Fibroblast of gingiva (primary cell): Measurements from ENCODE around the gene VSIG1.
A peak's percentile ranks its signal among the peaks of the same experiment; 100 is the strongest.

ENCODE experiments used
- DNase-seq: peaks from one replicate; pipeline ENCODE4 v3.0.0-alpha.2; 2011; ENCODE audit warnings: low read depth

Gene VSIG1

DNA sequence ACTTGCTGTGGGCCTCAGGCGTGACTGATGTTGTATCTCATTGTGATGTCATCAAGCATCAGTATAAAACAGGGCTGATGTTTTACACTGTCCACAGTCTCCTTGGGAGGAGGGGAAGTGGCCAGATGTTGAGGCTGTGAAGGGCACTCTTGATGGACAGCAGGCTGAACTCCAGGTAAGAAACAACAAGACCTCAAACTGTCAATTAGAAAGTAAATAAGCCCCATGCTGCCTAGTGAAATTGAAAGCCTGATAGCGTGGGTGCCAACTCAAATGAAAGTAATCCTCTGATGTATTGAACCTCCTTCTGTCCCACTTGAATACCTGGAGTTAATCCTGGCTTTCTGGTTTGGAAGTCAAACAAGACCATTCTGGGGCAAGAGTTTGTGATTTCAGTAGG is 19.7 kb downstream of the VSIG1 start:
- DNase-seq: no peak

DNA sequence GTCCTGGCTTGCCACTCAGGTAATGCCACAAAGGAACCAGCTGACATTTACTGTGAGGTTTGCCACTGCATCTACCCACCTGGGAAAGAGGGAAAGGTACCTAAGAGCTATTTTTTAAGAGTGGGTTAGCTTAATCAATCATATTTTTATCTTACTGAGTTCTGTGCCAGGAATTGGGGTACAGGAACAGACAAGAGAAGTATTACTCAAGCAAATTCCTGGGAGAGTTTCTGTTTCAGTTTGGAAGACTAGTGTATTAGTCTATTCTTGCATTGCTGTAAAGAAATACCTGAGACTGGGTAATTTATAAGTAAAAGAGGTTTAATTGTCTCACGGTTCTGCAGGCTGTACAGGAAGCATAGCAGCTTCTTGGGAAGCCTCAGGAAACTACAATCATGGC is 23.3 kb downstream of the VSIG1 start:
- DNase-seq: no peak

DNA sequence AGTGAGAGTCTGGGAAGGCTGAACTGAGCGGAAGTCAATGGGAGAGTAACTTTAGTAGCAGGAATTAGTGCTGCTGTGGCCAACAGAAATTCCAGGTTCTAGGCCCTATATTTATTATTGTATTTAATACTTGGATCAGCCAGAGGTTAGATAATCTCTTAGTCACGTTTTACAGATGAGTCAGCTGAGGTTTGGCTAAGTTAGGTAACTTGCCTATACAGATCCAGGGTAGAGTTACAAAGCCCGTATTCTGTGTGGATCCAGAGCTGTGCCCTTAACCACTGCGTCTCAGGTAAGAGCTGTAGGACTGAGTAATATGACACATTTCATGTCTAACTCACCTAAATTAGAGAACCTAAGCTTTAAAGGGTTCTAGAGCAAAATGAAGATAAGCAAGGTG is 26.0 kb downstream of the VSIG1 start:
- peak; percentile 1 for DNase-seq

DNA sequence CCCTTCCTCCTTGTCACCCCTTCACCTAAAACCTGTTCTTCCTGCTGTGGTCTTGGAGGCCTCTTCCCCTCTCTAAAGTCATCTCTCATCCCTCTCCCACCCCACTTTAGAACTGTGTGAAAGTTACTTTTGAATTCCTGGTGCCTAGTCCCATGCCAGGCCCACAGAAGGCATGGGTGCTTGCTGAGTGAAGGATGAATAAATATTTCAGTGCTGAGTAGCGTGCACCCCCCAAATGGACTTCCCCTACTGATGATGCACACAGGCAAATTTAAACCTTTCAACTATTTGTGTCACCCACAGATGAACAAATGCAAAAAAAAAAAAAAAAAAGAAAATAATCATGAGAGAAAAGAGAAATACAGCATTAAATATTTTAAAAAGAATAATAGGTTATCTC is 26.7 kb downstream of the VSIG1 start:
- no peak for DNase-seq

DNA sequence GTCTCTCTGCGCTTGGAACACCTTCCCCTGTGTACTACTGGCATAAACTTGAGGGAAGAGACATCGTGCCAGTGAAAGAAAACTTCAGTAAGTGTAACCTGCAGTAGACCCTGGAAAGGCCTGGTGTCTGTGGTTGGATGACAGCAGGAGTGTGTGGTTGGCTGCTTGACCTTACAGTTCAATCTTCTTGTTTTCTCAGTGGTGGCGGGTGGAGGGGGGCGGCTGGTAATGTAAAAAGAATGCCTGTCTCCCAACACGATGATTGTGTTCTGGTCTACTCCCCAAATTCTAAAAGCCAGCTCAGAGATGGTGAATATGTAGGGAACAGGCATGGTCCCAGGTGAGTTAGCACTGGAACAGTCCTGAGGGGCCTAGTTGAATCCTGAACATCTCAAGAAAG is 27.9 kb downstream of the VSIG1 start:
- no peak for DNase-seq

DNA sequence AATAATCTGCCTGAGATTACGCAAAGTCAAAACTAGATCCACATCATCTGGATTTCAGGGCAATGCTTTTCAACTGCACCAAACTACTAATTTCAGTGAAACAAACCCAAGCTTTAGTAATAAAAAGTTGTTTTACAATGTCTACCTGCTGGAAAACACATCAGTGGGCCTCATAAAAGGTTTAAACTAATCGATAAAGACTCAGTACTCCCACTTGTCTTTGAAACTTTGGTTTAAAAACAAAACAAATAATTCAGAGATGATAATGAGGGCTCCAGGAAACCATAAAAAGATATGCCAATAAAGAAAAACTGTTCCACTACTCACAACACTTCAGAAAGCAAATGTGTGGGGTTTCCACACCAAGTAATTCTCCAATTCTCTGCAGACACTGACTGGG is 36.2 kb downstream of the VSIG1 start:
- no peak for DNase-seq

DNA sequence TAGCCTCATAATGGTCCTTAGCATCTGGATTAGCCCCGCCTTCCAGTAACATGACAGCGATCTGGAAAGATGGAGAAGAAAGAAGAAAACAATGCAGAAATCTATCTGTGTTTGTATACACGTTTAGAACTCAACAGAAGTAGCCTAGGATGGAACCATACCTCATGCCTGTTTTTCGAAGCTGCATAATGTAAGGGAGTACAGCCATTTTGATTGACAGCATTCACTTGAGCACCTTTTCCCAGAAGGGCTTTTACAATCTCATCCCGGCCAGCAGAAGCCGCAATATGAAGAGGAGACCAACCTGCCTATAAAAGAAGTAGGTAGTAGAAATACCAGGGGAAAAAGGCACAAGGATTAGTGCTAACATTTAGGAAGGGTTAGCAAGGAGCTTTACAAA is 42.9 kb downstream of the VSIG1 start:
- DNase-seq: no peak

DNA sequence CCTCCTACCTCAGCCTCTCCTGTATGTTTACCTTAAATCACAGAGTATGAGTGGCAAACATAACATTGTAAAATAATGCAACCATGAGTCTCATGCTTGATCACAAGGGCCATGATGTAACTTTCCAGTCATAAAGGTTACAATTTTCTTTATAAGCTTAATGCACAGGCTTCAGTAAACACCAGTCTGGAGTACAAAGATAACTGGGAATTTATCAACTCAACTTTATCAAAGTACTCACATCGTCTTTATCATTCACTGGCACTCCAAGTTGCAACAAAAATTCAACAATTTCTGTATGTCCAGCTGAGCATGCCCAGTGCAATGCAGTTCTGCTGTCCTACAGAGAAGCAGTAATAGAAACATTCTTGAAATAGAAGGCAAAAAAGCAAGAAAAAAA is 43.6 kb downstream of the VSIG1 start:
- no peak for DNase-seq

DNA sequence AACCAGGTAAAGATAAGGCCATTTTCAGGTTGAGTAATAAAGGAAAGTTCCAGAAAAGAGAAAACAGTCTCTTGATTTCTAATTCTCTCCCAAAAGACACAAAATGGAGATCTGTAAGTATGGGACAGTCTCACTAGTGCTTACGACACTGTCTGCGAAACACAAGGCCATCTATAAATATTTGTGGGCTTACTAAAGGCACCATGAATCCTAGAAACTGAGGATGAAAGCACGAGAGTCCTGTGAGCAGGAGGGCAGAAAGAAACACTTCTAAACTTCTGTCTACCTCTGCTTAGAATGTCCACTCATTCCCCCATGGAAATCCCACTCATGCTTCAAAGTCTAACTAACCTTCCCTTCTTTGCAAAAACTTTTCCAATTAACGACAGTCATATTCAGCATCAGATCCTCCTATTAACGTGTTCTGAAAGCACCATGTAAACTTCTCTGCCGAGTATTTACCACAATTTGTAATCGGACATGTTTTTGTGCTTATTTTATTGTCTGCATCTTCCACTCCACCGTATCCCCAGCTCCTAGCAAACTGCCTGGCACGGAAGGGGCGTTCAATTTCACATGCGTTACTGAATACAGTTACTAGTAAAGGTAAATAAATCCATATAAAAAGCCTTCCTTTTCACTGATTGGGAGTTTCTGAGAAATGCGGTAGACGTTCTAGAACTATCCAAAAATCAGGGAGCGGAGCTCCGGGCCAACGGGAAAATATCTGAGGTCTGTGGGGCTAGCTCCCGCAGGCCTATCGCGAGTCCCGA is 45.8 kb downstream of the VSIG1 start:
- peak; percentile 30 for DNase-seq

DNA sequence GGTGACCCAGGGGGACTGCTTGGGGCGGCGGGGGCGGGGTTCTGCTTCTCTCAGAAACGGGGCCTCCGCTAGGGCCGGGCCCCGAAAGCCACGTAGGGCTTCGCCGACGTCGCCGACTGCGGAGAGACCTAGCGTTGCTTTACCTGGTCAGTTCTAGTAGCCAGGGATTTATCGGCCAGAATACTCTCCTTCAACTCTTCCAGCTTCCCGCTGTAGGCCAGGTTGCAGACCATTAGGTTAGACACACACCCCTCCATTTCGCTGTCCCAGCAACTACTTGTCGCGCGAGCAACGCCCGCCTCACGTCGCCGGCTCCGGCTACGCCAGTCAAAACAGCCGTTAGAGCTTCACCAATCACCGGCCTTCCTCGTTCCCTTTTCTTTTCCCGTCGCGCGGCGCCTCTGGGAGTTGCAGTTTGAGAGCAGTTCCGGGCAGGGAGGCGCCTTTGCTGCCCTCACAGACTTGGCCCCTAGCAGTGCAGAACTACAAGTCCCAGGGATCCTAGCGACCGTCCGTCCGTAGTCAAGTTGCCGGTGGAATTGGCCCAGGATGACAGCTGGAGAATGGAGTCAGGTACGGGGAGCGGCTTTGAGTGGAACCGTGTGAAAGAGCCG is 46.5 kb downstream of the VSIG1 start, which contains the start of the genes ATG4A and PSMD10:
ATG4A (plus strand) TSS at position 515 of the 614 bp plus-strand sequence; CDS start at position 564, 49 bp downstream.
PSMD10 (minus strand) TSS at position 279 of the 614 bp plus-strand sequence; CDS start at position 257, 22 bp downstream.
- DNase-seq: peak; percentile 93

DNA sequence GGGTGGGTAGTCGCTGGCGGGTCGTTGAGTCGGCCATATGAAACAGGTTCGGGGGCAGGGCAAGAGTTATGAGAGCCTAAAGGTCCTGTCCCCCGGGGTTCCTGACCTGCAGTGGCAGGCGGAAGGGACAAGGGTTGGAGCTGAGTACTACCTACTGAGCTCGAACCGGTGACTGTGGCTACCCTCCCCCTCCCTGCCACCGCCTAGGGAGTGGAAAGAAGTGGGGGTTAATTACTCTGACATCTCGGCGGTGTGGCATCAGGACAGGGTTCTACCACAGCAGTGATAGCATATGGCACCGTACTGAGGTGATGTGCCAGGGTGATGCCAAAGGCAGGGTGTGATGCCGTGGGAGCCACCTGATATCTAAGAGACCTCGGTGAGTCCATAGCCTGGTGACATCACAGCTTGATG is 47.0 kb downstream of the VSIG1 start:
- DNase-seq: no peak

DNA sequence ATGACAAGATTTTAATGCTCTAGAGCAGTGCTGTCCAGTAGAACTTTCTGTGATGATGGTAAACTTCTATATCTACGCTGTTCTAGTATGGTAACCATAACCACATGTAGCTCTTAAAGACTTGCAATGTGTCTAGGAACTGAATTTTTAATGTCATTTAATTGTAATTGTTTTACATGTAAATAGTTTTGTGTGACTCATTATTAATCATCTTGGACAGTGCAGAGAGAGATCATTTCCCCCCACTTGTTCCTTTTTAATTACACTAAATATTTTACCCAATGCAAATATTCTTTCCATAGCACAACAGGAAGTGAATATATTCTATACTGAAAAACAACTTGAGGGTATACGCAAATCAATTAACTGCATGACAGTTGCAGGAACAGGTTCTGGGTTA is 52.5 kb downstream of the VSIG1 start:
- peak; percentile 1 for DNase-seq

DNA sequence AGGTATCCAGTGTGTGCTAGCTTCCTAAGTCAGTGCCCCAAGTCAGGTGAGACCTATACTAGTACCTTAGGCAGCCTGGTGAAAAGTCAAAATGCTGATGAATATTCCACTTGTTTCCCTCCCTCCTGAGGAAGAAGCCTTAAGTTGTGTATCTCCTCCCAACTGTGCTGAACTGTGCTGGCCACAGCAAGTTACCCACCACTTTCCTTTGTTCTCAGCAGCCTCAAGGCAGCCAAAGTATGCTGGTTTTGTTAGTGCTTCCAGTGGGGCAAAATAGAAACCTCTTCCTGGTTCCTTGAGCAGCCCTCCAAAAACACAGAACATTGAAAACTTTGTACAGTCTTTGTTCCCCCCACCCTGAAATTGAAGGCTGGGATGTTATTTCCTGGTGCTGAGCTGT is 60.6 kb downstream of the VSIG1 start:
- no peak for DNase-seq

DNA sequence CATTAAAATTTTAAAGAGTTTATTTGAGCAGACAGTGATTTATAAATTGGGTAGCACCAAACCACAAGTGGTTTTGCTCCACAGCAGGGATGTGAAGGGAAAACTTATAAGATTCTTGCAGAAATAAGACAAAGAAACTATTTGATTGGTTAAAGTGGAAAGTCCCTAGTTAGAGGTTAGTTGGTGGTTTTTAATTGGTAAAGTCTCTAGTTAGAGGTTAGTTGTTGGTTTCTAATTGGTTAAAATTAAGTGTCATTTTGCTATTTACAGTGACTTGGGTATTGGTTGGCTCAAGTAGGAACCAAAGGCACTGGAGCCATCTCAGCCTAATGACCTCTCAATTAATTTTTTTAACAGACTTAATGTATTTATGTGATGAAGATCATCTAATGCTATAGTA is 69.7 kb downstream of the VSIG1 start:
- DNase-seq: no peak

DNA sequence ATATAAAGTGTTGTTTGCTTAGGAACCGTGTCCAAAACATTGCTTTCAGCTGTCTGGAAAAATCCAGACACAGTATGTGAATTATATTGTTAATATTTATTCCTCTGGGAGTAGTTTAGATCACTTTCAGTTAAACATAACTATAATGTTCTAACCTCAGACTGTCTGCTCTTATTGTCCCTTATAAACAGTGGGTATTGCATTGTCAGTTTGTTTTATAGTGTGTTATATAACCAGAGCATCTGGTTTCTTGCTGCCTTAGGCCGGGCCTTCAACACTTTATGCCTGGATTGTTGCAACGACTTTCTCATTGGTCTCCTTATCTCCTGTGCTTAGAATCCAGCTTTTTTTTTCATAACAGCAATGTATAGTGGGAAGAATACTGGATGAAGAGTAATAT is 73.1 kb downstream of the VSIG1 start:
- DNase-seq: no peak

DNA sequence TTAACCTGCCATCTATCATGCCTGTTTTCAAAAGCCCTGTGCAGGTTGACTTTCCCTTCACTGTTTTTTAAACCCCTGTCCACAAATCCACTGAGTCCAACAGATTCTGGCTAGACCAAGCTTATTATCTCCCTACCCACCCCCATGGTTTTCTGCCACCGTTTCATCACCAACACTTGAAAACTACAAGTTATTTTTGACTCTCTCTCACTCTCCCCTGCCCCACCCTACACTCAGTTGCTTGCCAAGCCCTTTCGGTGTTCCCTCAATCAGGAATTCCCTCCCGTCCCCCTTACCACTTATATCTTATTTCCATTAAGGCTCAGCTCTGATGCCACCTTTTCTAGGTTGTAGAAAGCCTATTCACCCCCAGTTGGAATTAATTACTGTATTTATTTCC is 76.4 kb downstream of the VSIG1 start:
- no peak for DNase-seq

DNA sequence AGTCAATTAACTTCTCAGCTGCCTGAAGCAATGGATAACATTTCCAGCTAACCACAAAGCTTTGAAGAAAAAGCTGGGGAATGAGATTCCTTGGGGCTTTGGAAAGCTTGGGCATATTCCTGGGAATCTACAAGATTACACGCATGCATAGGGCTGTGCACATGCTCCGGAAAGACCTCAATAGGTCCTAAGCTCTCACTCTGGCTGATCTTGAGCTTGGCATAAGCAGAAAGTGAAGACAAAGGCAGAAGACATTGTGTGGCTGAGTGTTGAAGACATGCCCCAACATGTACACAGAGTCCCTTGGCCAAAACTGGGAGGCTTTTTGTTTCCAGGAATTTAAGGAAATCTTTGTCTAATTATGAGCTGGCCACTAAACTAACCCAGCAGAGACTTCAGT is 77.9 kb downstream of the VSIG1 start:
- peak; percentile 29 for DNase-seq

DNA sequence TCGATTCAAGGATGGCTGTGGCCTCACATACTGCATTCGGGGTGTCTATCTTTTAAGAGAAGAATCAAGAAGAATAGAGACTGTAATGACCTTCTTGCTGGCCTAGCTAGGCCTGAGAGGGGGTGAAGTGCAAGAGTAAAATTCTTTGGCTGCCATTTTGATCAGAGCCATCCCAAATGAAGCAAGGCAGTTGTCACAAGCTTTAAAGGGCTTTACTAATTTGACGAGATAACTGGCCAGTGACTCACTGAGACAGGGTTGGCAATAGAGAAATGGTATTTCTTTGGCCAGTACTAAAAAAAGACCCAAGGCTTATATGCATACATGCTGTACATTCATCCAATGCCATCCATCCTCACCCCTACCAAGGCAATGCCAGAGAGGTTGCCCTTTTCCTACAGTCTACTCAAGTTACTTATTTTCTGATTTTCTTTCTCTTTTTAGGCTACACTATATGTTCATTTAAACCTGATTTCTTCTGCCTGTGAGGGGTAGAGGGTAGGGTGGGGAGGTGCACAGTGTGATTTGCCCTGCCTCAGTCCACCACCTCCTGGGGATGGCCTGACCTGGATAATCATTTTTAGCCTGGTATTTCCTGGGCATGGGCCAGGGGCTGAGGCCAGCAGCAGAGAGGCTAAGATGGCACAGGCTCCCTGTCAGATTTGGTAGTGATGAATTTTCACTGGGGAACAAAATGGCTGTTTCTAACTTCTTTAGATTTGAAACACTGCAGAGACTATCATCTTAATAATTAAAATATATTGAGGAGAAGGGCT is 78.9 kb downstream of the VSIG1 start:
- no peak for DNase-seq

DNA sequence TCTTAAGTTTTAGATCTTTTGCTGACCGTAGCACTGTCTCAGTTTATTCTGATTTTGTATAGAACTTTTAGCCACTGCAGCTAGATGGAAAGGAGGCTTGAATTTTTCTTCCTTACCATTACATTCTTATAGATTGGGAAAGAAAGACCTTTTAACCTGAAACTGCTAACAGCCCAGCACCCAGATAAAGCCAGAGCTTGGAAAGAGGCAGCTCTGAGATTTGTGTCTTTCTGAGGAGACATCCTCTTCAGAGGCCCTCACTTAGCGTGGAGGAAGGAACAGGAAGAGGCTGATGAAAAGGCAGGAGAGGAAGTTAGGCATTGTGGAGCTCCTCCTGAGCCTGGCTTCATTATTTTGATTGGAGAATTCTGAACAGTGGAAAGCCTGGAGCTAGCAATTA is 81.8 kb downstream of the VSIG1 start:
- DNase-seq: no peak

DNA sequence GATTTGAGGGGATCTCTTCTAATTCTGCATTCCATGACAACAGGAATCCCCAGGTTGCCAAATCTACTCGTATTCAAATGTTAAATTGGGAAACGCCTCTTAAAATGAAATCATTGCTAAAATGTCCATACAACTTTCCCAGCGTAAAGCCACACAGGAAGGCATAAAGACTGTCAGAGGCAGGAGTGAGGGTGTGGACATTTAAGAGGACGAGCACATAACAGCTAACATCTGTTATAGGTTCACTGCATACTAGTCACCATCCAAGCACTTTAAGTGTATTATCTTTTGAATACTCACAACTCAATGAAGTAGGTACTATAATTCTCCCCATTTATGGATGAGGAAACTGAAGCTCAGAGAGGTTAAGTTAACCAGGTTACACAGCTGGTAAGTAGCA is 82.3 kb downstream of the VSIG1 start:
- DNase-seq: no peak
